ENCODE measurements around the gene ALDH1L2. TPM values are rescaled to one million over a fixed set of nuclear protein-coding genes. Genes with fewer than 3 reads are reported as not detected.

The ALDH1L2 gene
- total RNA-seq = 19.2 and 19.3 TPM in 2 replicates

GRCh38 chr12:105084251-105085250 is at the start of gene ALDH1L2:
ALDH1L2 (minus strand) TSS chr12:105084458; CDS start chr12:105084436, 22 bp downstream.

GRCh38 chr12:105107494-105108371 is 23.5 kb upstream of the ALDH1L2 start, which contains the start of gene WASHC4:
WASHC4 (plus strand) TSS chr12:105107731; CDS start chr12:105107801, 70 bp downstream.

GRCh38 chr12:104986022-104986941 is 98.0 kb downstream of the ALDH1L2 start, which contains the start of gene NOPCHAP1:
NOPCHAP1 (plus strand) TSS chr12:104986316; CDS start chr12:104986353, 37 bp downstream.

Other genes starting within 250 kb of the ALDH1L2 start
- 0.85 and 25.5 TPM in 2 replicates for gene SLC41A2, start 126.2 kb downstream of the ALDH1L2 start, total RNA-seq
- 7.5 and 13.3 TPM in 2 replicates for gene NOPCHAP1, start 98.1 kb downstream of the ALDH1L2 start, total RNA-seq
- 60.5 and 86.0 TPM in 2 replicates for gene WASHC4, start 23.3 kb upstream of the ALDH1L2 start, total RNA-seq
- 31.6 and 37.3 TPM in 2 replicates for gene APPL2, start 151.7 kb upstream of the ALDH1L2 start, total RNA-seq
- 22.0 and 104 TPM in 2 replicates for gene C12orf75, start 246.2 kb upstream of the ALDH1L2 start, total RNA-seq

All from tracheal epithelial cell (primary cell).